ENCODE data around the gene HIVEP3. TPM values are rescaled to one million over a fixed set of nuclear protein-coding genes. Genes with fewer than 3 reads are reported as not detected.

Gene HIVEP3
- total and polyA plus RNA-seq, 4 donors, result 7.0 to 14.7 (median 8.8) TPM

DNA sequence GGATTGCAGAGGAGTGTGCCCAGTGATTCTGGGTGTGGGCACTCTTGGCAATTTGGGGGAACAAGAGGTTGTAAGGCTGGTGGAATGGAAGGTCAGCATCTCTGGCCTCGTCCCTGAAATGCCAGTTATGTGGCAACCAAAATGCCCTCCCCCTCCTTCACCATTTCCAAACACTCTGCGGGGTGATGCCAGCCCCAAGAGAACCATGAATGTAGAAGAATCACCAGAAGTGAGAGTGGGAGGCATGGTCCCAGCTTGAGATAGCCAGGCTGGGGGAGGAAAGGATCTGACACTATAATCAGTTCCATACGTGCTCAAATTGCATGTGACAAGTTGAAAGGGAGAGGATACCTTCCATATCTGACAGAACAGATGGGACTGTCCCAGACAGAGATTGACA lies 345.5 kb downstream of the HIVEP3 start:
- Histone ChIP-seq H3K9me3 (ENCODE audit: control insufficient read depth in 4 of 4, insufficient read depth in 3 of 4, low read length in 3 of 4) (no peaks in the 10 kb centered on the region), H3K4me3 (no peak overlapping the region), H3K27ac (ENCODE audit: low read depth in 1 of 2, low read length in 1 of 2) (no peak overlapping the region), H3K27me3 (ENCODE audit: control insufficient read depth in 3 of 3, insufficient read depth in 3 of 3, low read length in 2 of 3) (peaks cover 0 to 5% (median 0%) of the 10 kb centered on the region in 3 donors), H3K36me3 (ENCODE audit: control insufficient read depth in 4 of 4, insufficient read depth in 4 of 4, low read length in 4 of 4) (peaks cover 0 to 4% (median 0%) of the 10 kb centered on the region in 4 donors), H3K9ac (ENCODE audit: insufficient read depth in 1 of 2, low read length in 2 of 2) (no peak overlapping the region), H3K4me1 (ENCODE audit: control insufficient read depth in 5 of 5, insufficient read depth in 5 of 5, low read length in 5 of 5) (peaks cover 0 to 11% (median 5%) of the 10 kb centered on the region in 5 donors)
- WGBS, 2 donors, result 78 to 85% methylated on average over 3 of the region's 3 CpGs
- TF ChIP-seq, protein P1, sequence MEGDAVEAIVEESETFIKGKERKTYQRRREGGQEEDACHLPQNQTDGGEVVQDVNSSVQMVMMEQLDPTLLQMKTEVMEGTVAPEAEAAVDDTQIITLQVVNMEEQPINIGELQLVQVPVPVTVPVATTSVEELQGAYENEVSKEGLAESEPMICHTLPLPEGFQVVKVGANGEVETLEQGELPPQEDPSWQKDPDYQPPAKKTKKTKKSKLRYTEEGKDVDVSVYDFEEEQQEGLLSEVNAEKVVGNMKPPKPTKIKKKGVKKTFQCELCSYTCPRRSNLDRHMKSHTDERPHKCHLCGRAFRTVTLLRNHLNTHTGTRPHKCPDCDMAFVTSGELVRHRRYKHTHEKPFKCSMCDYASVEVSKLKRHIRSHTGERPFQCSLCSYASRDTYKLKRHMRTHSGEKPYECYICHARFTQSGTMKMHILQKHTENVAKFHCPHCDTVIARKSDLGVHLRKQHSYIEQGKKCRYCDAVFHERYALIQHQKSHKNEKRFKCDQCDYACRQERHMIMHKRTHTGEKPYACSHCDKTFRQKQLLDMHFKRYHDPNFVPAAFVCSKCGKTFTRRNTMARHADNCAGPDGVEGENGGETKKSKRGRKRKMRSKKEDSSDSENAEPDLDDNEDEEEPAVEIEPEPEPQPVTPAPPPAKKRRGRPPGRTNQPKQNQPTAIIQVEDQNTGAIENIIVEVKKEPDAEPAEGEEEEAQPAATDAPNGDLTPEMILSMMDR (IDR thresholded peaks at IDR 0.05; ENCODE audit: control extremely low read depth, extremely low read depth), result no peak
- no peak for ATAC-seq (ENCODE audit: insufficient read depth, low FRiP score)
- no peak for DNase-seq

DNA sequence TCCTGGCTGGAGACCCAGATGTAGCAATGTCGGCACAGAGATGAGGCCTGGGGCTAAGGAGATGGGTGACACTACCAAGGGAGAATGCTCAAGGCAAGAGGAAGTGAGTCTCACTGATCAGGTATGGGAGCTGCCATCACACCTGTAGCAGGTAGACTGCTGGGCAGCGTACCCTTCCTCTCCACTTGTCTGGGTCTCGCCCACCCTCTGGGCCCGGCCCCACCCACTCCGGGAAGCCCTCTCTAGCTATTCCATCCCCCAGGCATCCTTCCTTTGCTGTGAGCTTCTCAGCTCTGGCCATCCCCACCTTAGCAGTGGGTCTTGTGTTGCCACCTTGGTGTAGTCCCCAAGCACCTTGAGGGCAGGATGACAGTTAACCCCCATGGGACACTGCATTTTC lies 346.5 kb downstream of the HIVEP3 start:
- peaks cover 0 to 5% (median 0%) of the 10 kb centered on the region in 3 donors for H3K27me3 ChIP-seq (ENCODE audit: control insufficient read depth in 3 of 3, insufficient read depth in 3 of 3, low read length in 2 of 3)
- H3K36me3 ChIP-seq (ENCODE audit: control insufficient read depth in 4 of 4, insufficient read depth in 4 of 4, low read length in 4 of 4), result peaks cover 0 to 4% (median 0%) of the 10 kb centered on the region in 4 donors
- no peaks in the 10 kb centered on the region for H3K9me3 ChIP-seq (ENCODE audit: control insufficient read depth in 4 of 4, insufficient read depth in 3 of 4, low read length in 3 of 4)
- TF ChIP-seq, protein P1 (IDR thresholded peaks at IDR 0.05; ENCODE audit: control extremely low read depth, extremely low read depth), result no peak
- H3K9ac ChIP-seq (ENCODE audit: insufficient read depth in 1 of 2, low read length in 2 of 2), result no peak overlapping the region
- no peak overlapping the region for H3K4me3 ChIP-seq
- peaks cover 0 to 11% (median 5%) of the 10 kb centered on the region in 5 donors for H3K4me1 ChIP-seq (ENCODE audit: control insufficient read depth in 5 of 5, insufficient read depth in 5 of 5, low read length in 5 of 5)
- H3K27ac ChIP-seq (ENCODE audit: low read depth in 1 of 2, low read length in 1 of 2), result no peak overlapping the region
- WGBS, 2 donors, result 73 to 96% methylated on average over 5 of the region's 5 CpGs
- ATAC-seq (ENCODE audit: insufficient read depth, low FRiP score) (no peak), DNase-seq (no peak)

DNA sequence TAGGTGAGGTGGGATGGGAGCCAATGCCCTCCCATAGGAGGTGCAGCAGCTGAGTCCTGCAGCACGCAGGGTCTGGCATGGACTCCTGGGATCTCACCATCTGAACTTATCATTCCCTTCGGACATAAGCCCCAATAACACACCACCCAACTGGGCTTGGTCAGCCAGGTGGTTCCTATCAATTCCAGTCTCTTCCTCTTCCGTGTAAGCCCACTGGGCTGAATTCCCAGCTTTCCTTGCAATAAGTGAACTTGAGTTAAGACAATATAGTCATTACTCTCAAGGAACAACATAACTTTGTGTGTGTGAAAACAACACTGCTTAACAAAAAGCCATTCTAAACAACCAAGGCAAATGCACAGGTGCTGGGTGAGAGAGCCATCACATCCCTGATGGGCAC lies 347.7 kb downstream of the HIVEP3 start:
- peak in 2 of 3 donors; percentile 42 to 59 for DNase-seq
- 75 to 80% methylated on average over 3 of the region's 3 CpGs for WGBS, 2 donors
- H3K27me3 ChIP-seq (ENCODE audit: control insufficient read depth in 3 of 3, insufficient read depth in 3 of 3, low read length in 2 of 3), result peaks cover 0 to 5% (median 0%) of the 10 kb centered on the region in 3 donors

More for the DNA sequence above, 347.7 kb downstream of the HIVEP3 start:
- H3K9ac ChIP-seq (ENCODE audit: insufficient read depth in 1 of 2, low read length in 2 of 2), result no peak overlapping the region
- peaks cover 0 to 11% (median 5%) of the 10 kb centered on the region in 5 donors for H3K4me1 ChIP-seq (ENCODE audit: control insufficient read depth in 5 of 5, insufficient read depth in 5 of 5, low read length in 5 of 5)
- TF ChIP-seq, protein P1 (IDR thresholded peaks at IDR 0.05; ENCODE audit: control extremely low read depth, extremely low read depth), result no peak
- no peak overlapping the region for H3K4me3 ChIP-seq
- H3K36me3 ChIP-seq (ENCODE audit: control insufficient read depth in 4 of 4, insufficient read depth in 4 of 4, low read length in 4 of 4), result peaks cover 0 to 4% (median 0%) of the 10 kb centered on the region in 4 donors
- no peak for ATAC-seq (ENCODE audit: insufficient read depth, low FRiP score)
- no peak overlapping the region for H3K27ac ChIP-seq (ENCODE audit: low read depth in 1 of 2, low read length in 1 of 2)
- no peaks in the 10 kb centered on the region for H3K9me3 ChIP-seq (ENCODE audit: control insufficient read depth in 4 of 4, insufficient read depth in 3 of 4, low read length in 3 of 4)
